ENCODE measurements around the gene SCLT1. TPM values are rescaled to one million over a fixed set of nuclear protein-coding genes. Genes with fewer than 3 reads are reported as not detected.

Gene SCLT1
- total and polyA plus RNA-seq, 2 of the 8 experiments (the other 6 are each of a cell fraction or from before 2014, with no cell fraction given), result 4.8 to 13.1 TPM

DNA sequence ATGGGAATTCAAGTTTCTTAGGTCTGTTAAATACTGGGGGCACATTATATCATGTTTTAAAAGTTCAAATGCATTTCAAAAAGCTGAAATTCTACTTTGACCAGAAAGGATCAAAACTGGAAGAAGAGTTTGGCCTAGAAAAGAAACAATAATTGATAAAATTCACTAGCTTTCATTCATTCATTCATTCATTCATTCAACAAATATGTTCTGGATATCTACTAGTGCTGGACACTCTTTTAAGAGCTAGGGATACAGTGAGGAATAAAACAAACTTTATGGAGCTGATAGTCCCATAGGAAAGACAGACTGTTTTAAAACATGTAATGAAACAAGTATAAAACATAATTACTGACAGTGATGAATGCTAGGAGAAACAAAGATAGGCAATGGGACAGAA, 177.8 kb downstream of the SCLT1 start:
- H2AFZ ChIP-seq (ENCODE audit: low read length), result no peak overlapping the region
- H4K91ac ChIP-seq (replicated peaks; ENCODE audit: insufficient read length, low read length), result no peak overlapping the region
- H4K20me1 ChIP-seq (replicated peaks in 1 of 2; ENCODE audit: control insufficient read depth in 1 of 2, insufficient read depth in 2 of 2, low read length in 2 of 2), result no peaks in the 10 kb centered on the region
- H3K79me2 ChIP-seq (ENCODE audit: control insufficient read depth in 1 of 2, insufficient read depth in 2 of 2, low read length in 2 of 2), result no peaks in the 10 kb centered on the region
- H2BK15ac ChIP-seq (ENCODE audit: low read length), result no peak overlapping the region
- H3K4me3 ChIP-seq (ENCODE audit: extremely low read depth in 1 of 4, insufficient read depth in 2 of 4, low read depth in 3 of 4, low read length in 4 of 4), result no peak overlapping the region
- H3K9ac ChIP-seq (replicated peaks in 1 of 4; ENCODE audit: extremely low read depth in 1 of 4, low read depth in 3 of 4, low read length in 3 of 4), result no peak overlapping the region
- H3K27me3 ChIP-seq (replicated peaks in 1 of 4; ENCODE audit: control insufficient read depth in 3 of 4, extremely low read depth in 1 of 4, insufficient read depth in 3 of 4, low read length in 3 of 4), result no peaks in the 10 kb centered on the region
- no peak overlapping the region for H3K56ac ChIP-seq (replicated peaks; ENCODE audit: insufficient read length, low read depth, low read length)
- H3K23ac ChIP-seq (ENCODE audit: insufficient read length), result no peak overlapping the region
- no peaks in the 10 kb centered on the region for H3K9me3 ChIP-seq (ENCODE audit: insufficient read depth in 2 of 2, low read depth in 1 of 2, low read length in 1 of 2)
- FAIRE-seq, result no peak
- no peak for DNase-seq (ENCODE audit: low read depth in 1 of 2, low spot score in 2 of 2)
- H2BK120ac ChIP-seq (replicated peaks; ENCODE audit: low read depth, low read length), result no peak overlapping the region
- no peak overlapping the region for H3K4ac ChIP-seq (replicated peaks; ENCODE audit: insufficient read length, low read depth, low read length)
- H4K8ac ChIP-seq (ENCODE audit: extremely low read depth, insufficient read depth, low read length), result no peak overlapping the region
- no peak overlapping the region for H3K27ac ChIP-seq (ENCODE audit: low read depth, low read length)
- no peaks in the 10 kb centered on the region for H3K4me1 ChIP-seq (replicated peaks in 1 of 4; ENCODE audit: control insufficient read depth in 3 of 4, insufficient read depth in 4 of 4, low read length in 3 of 4)
- no peak overlapping the region for H4K5ac ChIP-seq (ENCODE audit: insufficient read length, low read depth, low read length)
- H3K18ac ChIP-seq (ENCODE audit: extremely low read depth, low read length), result no peak overlapping the region
- H2BK12ac ChIP-seq (ENCODE audit: low read depth, low read length), result no peak overlapping the region
- H2AK5ac ChIP-seq (ENCODE audit: low read depth, low read length), result no peak overlapping the region
- H3K36me3 ChIP-seq (ENCODE audit: control insufficient read depth in 2 of 4, insufficient read depth in 4 of 4, low read length in 3 of 4), result no peaks in the 10 kb centered on the region
- no peak overlapping the region for H3K4me2 ChIP-seq (ENCODE audit: insufficient read depth in 1 of 2, low read depth in 2 of 2, low read length in 2 of 2)
- H2BK5ac ChIP-seq (ENCODE audit: low read depth, low read length), result no peak overlapping the region
- no peak overlapping the region for H2BK20ac ChIP-seq (ENCODE audit: low read length)
- CTCF ChIA-PET (ENCODE audit: partially characterized antibody), result no interaction called here
- POLR2A ChIA-PET (ENCODE audit: partially characterized antibody), result no interaction called here
- no peak overlapping the region for H3K14ac ChIP-seq (ENCODE audit: insufficient read length)
- H3K79me1 ChIP-seq (ENCODE audit: low read depth, low read length), result no peaks in the 10 kb centered on the region
- H3K23me2 ChIP-seq (ENCODE audit: low read depth, low read length), result no peaks in the 10 kb centered on the region
- TF ChIP-seq RAD21 (IDR thresholded peaks at IDR 0.05 in 1 of 2, conservative IDR thresholded peaks at IDR 0.05 in 1 of 2; ENCODE audit: low read depth in 2 of 2, low read length in 2 of 2), result no peak
- no peak for TF ChIP-seq JUN (IDR thresholded peaks at IDR 0.05; ENCODE audit: low read depth, low read length)
- TF ChIP-seq, protein P1, sequence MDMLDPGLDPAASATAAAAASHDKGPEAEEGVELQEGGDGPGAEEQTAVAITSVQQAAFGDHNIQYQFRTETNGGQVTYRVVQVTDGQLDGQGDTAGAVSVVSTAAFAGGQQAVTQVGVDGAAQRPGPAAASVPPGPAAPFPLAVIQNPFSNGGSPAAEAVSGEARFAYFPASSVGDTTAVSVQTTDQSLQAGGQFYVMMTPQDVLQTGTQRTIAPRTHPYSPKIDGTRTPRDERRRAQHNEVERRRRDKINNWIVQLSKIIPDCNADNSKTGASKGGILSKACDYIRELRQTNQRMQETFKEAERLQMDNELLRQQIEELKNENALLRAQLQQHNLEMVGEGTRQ (IDR thresholded peaks at IDR 0.05; ENCODE audit: low read length), result no peak
- TF ChIP-seq CBX8 (IDR thresholded peaks at IDR 0.05; ENCODE audit: borderline replicate concordance, low read depth, low read length), result no peak
- TF ChIP-seq CBX5 (IDR thresholded peaks at IDR 0.05; ENCODE audit: low read depth, low read length), result no peak
- TF ChIP-seq TAF7 (optimal IDR thresholded peaks at IDR 0.05; ENCODE audit: borderline replicate concordance, low read depth, low read length), result no peak
- no peak for TF ChIP-seq HDAC2 (IDR thresholded peaks at IDR 0.05; ENCODE audit: borderline replicate concordance in 1 of 2, low read depth in 2 of 2, low read length in 2 of 2)
- TF ChIP-seq GABPA (IDR thresholded peaks at IDR 0.05; ENCODE audit: borderline replicate concordance, insufficient read depth, low read length), result no peak
- TF ChIP-seq ASH2L (IDR thresholded peaks at IDR 0.05; ENCODE audit: low read length), result no peak
- no peak for TF ChIP-seq JUND (IDR thresholded peaks at IDR 0.05; ENCODE audit: low read length)
- no peak for TF ChIP-seq BCL11A (IDR thresholded peaks at IDR 0.05; ENCODE audit: low read depth in 2 of 2, low read length in 2 of 2)
- no peak for TF ChIP-seq BRCA1 (IDR thresholded peaks at IDR 0.05; ENCODE audit: low read depth, low read length)
- no peak for TF ChIP-seq SRF (IDR thresholded peaks at IDR 0.05; ENCODE audit: low read depth, low read length)
- TF ChIP-seq CTBP2 (IDR thresholded peaks at IDR 0.05; ENCODE audit: borderline replicate concordance, insufficient read depth, insufficient read length, low read length), result no peak
- TF ChIP-seq SP2 (IDR thresholded peaks at IDR 0.05; ENCODE audit: low read length), result no peak

Data from H1 (cell line).